ENCODE results near the gene NAALADL2.

DNA sequence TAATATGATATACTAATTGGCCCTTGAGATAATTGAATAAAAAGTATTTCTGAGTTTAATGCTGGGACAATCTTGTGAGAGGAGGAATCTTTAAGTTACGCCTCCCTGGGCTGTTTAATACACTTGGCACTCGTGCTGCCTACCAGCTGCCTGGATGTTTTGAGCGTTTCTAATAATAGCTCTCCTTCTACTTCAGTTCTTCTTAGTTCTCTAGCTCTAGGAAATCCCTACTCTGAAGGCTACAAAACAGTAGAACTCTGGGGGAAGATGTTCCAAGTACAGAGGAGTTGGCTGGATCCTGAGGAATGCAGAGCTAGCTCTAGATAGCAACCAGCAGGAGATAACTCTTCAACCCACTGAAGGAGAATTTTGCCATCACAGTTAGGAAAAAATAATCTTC lies 3.5 kb downstream of the NAALADL2 start:
- no peak for TF ChIP-seq CTCF (IDR thresholded peaks at IDR 0.05; ENCODE audit: borderline replicate concordance, extremely low read depth, low read length, poor library complexity, severe bottlenecking)
- TF ChIP-seq EZH2 (IDR thresholded peaks at IDR 0.05; ENCODE audit: borderline replicate concordance, low read depth, low read length, severe bottlenecking), result no peak

All from DND-41 (cell line).